Measurements from ENCODE around the gene L3MBTL2. TPM values are rescaled to one million over a fixed set of nuclear protein-coding genes. Genes with fewer than 3 reads are reported as not detected.

Gene L3MBTL2
- total and polyA plus RNA-seq, 9 of the 15 experiments (the other 6 are each of a cell fraction or from before 2014, with no cell fraction given), result 10.3 to 23.1 (median 18.6) TPM

- ATAC-seq (no peak), DNase-seq (ENCODE audit: extremely low read depth in 1 of 4, low spot score in 3 of 4) (no peak), FAIRE-seq (no peak)
- Histone ChIP-seq H3K27me3 (ENCODE audit: control insufficient read depth in 2 of 2, insufficient read depth in 2 of 2, low read length in 2 of 2) (no peaks in the 10 kb centered on the region), H3K4me1 (replicated peaks in 1 of 2; ENCODE audit: control insufficient read depth in 2 of 2, insufficient read depth in 2 of 2, low read length in 2 of 2) (peaks cover 0 to 35% of the 10 kb centered on the region in 2 experiments; a peak in 2 of 5 replicates), H3K9me1 (ENCODE audit: control insufficient read depth, insufficient read depth, low read length) (no peaks in the 10 kb centered on the region), H3K4me3 (no peak overlapping the region), H3K27ac (ENCODE audit: extremely low read depth, low read depth, low read length) (no peak overlapping the region), H3K4me2 (ENCODE audit: insufficient read depth, low read length) (no peak overlapping the region), H4K20me1 (replicated peaks; ENCODE audit: control insufficient read depth, insufficient read depth, low read length) (no peaks in the 10 kb centered on the region), H2AFZ (ENCODE audit: low read depth, low read length) (no peak overlapping the region), H3K9me3 (replicated peaks; ENCODE audit: control insufficient read depth, insufficient read depth, low read depth, low read length) (no peaks in the 10 kb centered on the region), H3K79me2 (ENCODE audit: control insufficient read depth, insufficient read depth, low read length) (no peaks in the 10 kb centered on the region), H3K9ac (ENCODE audit: insufficient read depth in 1 of 2, low read depth in 2 of 2, low read length in 2 of 2) (no peak overlapping the region; a peak in 1 of 4 replicates), H3K36me3 (ENCODE audit: control insufficient read depth, insufficient read depth, low read length) (no peaks in the 10 kb centered on the region; the same call in 2 of the 3 replicates)
- TF ChIP-seq CAMTA2 (CRISPR knock-in tag; conservative IDR thresholded peaks at IDR 0.05), result no peak
- peak; percentile 31; the same call in 1 of the 2 replicates for TF ChIP-seq POLR2G (IDR thresholded peaks at IDR 0.05; ENCODE audit: low read depth, low read length)
- TF ChIP-seq ESRRB (CRISPR knock-in tag; IDR thresholded peaks at IDR 0.05; ENCODE audit: borderline replicate concordance), result no peak
- TF ChIP-seq RERE (CRISPR knock-in tag; IDR thresholded peaks at IDR 0.05; ENCODE audit: borderline replicate concordance), result no peak
- ChIA-PET CTCF (ENCODE audit: low intra/inter-chr PET ratio) (no interaction called here), POLR2A (interaction anchor here (0.5 kb wide), 1 partner anchor 29 kb away, joined by 3 read pairs; no protein-coding TSS in a partner anchor)
- BruUV-seq (replicated peaks), result no TSS peak
- intact Hi-C loops (cut with micrococcal nuclease), result no loop called here
- in situ Hi-C loops (cut with MboI), result no loop called here
- 77% methylated on average over 9 of the region's 16 CpGs for WGBS (ENCODE audit: insufficient coverage, low coverage, missing lambda C conversion rate)
These were observed 34.5 kb downstream of the L3MBTL2 start for GRCh38 chr22:41239443-41240128.

Data from K562 (cell line).